ENCODE results near the gene SNX7. TPM values are rescaled to one million over a fixed set of nuclear protein-coding genes. Genes with fewer than 3 reads are reported as not detected.

Gene SNX7
- polyA plus RNA-seq, 3 donors = 0.04 to 3.9 (median 0.15) TPM

DNA sequence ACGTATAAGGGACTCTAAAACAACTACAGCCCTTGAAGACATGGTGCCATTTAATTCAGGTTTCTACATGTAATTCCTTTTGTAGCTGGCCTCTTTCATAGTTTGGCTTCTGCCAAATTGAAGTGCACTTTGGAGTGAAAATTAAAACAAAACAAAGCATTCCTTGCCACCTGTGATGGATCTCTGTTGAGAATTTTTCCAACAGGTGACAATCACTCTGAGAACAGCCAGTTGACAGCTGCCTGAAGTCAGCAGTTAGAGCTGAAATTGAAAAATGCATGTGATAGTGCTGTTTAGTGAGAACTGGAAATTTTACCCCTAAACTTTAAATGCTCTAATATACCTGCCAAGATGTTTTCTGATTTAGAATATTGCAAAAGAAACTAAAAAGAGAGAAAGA, 134.5 kb downstream of the SNX7 start:
- Mint-ChIP-seq H3K4me3 (no peak overlapping the region), H3K27ac (no peak overlapping the region), H3K36me3 (no peaks in the 10 kb centered on the region), H3K27me3 (ENCODE audit: low read depth in 3 of 3) (peaks cover 0 to 7% (median 2%) of the 10 kb centered on the region in 3 donors), H3K9me3 (peaks cover 0 to 3% (median 1%) of the 10 kb centered on the region in 7 donors), H3K4me1 (no peaks in the 10 kb centered on the region)
- Histone ChIP-seq H3K36me3 (replicated peaks in 1 of 2; ENCODE audit: control insufficient read depth in 1 of 2, insufficient read depth in 2 of 2, low read length in 2 of 2) (no peaks in the 10 kb centered on the region), H3K79me2 (ENCODE audit: insufficient read depth, low read length) (no peaks in the 10 kb centered on the region), H2AFZ (ENCODE audit: insufficient read depth, low read depth, low read length, poor library complexity, severe bottlenecking) (no peak overlapping the region), H3K27me3 (ENCODE audit: control insufficient read depth in 2 of 2, insufficient read depth in 2 of 2, low read length in 2 of 2) (no peaks in the 10 kb centered on the region), H3K9ac (ENCODE audit: insufficient read depth, low read length, poor library complexity, severe bottlenecking) (no peak overlapping the region), H3K27ac (ENCODE audit: low read depth in 1 of 2, low read length in 2 of 2) (no peak overlapping the region), H3K4me2 (replicated peaks; ENCODE audit: extremely low read depth, low read length, poor library complexity, severe bottlenecking) (no peak overlapping the region), H3K4me3 (replicated peaks in 1 of 3; ENCODE audit: low read depth in 2 of 3, low read length in 3 of 3) (no peak overlapping the region), H4K20me1 (ENCODE audit: insufficient read depth, low read length) (no peaks in the 10 kb centered on the region), H3K4me1 (ENCODE audit: control insufficient read depth in 1 of 2, insufficient read depth in 2 of 2, low read length in 2 of 2) (no peaks in the 10 kb centered on the region), H3K9me3 (replicated peaks in 1 of 2; ENCODE audit: control insufficient read depth in 1 of 2, insufficient read depth in 1 of 2, low read length in 2 of 2) (no peaks in the 10 kb centered on the region)
- intact Hi-C loops (cut with micrococcal nuclease) = no loop called here
- TF ChIP-seq, protein P1, sequence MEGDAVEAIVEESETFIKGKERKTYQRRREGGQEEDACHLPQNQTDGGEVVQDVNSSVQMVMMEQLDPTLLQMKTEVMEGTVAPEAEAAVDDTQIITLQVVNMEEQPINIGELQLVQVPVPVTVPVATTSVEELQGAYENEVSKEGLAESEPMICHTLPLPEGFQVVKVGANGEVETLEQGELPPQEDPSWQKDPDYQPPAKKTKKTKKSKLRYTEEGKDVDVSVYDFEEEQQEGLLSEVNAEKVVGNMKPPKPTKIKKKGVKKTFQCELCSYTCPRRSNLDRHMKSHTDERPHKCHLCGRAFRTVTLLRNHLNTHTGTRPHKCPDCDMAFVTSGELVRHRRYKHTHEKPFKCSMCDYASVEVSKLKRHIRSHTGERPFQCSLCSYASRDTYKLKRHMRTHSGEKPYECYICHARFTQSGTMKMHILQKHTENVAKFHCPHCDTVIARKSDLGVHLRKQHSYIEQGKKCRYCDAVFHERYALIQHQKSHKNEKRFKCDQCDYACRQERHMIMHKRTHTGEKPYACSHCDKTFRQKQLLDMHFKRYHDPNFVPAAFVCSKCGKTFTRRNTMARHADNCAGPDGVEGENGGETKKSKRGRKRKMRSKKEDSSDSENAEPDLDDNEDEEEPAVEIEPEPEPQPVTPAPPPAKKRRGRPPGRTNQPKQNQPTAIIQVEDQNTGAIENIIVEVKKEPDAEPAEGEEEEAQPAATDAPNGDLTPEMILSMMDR (IDR thresholded peaks at IDR 0.05) = no peak
- WGBS (ENCODE audit: insufficient coverage) = no CpG with 5 or more reads among the region's 1 CpG
- DNase-seq = no peak

DNA sequence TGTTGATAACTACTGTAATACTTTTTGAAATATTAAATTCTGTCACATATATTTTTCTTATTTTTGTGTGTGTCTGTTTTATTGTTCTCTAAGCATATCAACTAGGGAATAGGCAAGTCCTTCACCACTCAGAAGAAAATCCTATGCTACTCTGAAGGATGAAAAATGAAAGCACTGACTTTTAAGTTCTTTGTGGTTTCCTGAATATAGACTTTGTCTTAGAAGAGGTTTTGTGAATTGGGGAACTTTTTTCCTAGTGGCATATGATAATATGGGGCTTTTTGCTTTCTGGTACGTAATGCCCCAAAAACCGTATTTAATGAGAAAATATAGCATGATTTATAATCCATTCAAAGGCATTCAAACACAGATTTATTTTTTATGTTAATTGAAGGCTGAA, 136.0 kb downstream of the SNX7 start:
- no peak for DNase-seq
- H3K27ac Mint-ChIP-seq = no peak overlapping the region
- no peaks in the 10 kb centered on the region for H3K36me3 Mint-ChIP-seq
- no peaks in the 10 kb centered on the region for H4K20me1 ChIP-seq (ENCODE audit: insufficient read depth, low read length)
- H3K4me1 ChIP-seq (ENCODE audit: control insufficient read depth in 1 of 2, insufficient read depth in 2 of 2, low read length in 2 of 2) = no peaks in the 10 kb centered on the region
- no peak overlapping the region for H2AFZ ChIP-seq (ENCODE audit: insufficient read depth, low read depth, low read length, poor library complexity, severe bottlenecking)
- no peaks in the 10 kb centered on the region for H3K27me3 ChIP-seq (ENCODE audit: control insufficient read depth in 2 of 2, insufficient read depth in 2 of 2, low read length in 2 of 2)
- peaks cover 0 to 2% (median 0%) of the 10 kb centered on the region in 3 donors for H3K27me3 Mint-ChIP-seq (ENCODE audit: low read depth in 3 of 3)
- intact Hi-C loops (cut with micrococcal nuclease) = no loop called here
- H3K9me3 Mint-ChIP-seq = peaks cover 0 to 3% (median 1%) of the 10 kb centered on the region in 7 donors
- no peaks in the 10 kb centered on the region for H3K79me2 ChIP-seq (ENCODE audit: insufficient read depth, low read length)
- no peak overlapping the region for H3K9ac ChIP-seq (ENCODE audit: insufficient read depth, low read length, poor library complexity, severe bottlenecking)
- no peak overlapping the region for H3K4me3 ChIP-seq (replicated peaks in 1 of 3; ENCODE audit: low read depth in 2 of 3, low read length in 3 of 3)
- no peak overlapping the region for H3K4me3 Mint-ChIP-seq
- no peak overlapping the region for H3K4me2 ChIP-seq (replicated peaks; ENCODE audit: extremely low read depth, low read length, poor library complexity, severe bottlenecking)
- no peaks in the 10 kb centered on the region for H3K9me3 ChIP-seq (replicated peaks in 1 of 2; ENCODE audit: control insufficient read depth in 1 of 2, insufficient read depth in 1 of 2, low read length in 2 of 2)
- H3K27ac ChIP-seq (ENCODE audit: low read depth in 1 of 2, low read length in 2 of 2) = no peak overlapping the region
- no peaks in the 10 kb centered on the region for H3K4me1 Mint-ChIP-seq
- no CpG with 5 or more reads among the region's 2 CpGs for WGBS (ENCODE audit: insufficient coverage)
- TF ChIP-seq, protein P1 (IDR thresholded peaks at IDR 0.05) = no peak
- H3K36me3 ChIP-seq (replicated peaks in 1 of 2; ENCODE audit: control insufficient read depth in 1 of 2, insufficient read depth in 2 of 2, low read length in 2 of 2) = no peaks in the 10 kb centered on the region
